Measurements from ENCODE around the gene HIPK2. TPM values are rescaled to one million over a fixed set of nuclear protein-coding genes. Genes with fewer than 3 reads are reported as not detected.

Gene HIPK2
- total RNA-seq, 1 donor: 12.7 TPM

DNA sequence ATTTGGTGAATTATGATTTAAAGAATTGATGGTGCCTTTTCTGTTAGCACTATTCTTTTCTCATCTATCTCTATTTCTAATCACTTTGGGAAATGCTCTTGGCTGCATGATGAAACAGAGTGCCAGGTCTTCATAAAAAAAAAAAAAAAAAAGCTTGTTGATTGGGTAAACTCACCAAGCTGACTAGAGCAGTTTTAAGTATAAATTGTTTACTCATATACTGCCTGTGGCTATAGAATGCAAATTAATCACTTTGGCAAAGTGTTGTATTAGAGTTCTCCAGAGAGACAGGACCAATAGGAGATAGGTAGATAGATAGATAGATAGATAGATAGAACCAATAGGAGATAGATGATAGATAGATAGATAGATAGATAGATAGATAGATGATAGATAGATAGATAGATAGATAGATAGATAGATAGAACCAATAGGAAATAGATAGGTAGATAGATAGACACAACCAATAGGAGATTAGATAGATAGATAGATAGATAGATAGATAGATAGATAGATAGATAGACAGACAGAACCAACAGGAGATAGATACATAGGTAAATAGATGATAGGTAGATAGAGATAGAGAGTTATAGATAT is 31.1 kb upstream of the HIPK2 start:
- no peak for DNase-seq (ENCODE audit: insufficient read length, low spot score, missing footprints)
- Histone ChIP-seq H3K27me3 (ENCODE audit: insufficient read depth, low read length) (no peaks in the 10 kb centered on the region), H3K79me2 (ENCODE audit: insufficient read depth, low read length) (no peaks in the 10 kb centered on the region), H3K9me3 (ENCODE audit: low read depth, low read length) (no peaks in the 10 kb centered on the region), H3K36me3 (ENCODE audit: insufficient read depth, low read length) (no peaks in the 10 kb centered on the region), H4K20me1 (ENCODE audit: insufficient read depth, low read length) (no peaks in the 10 kb centered on the region), H3K4me2 (ENCODE audit: insufficient read depth, low read length) (no peak overlapping the region), H2AFZ (ENCODE audit: low read length) (no peak overlapping the region), H3K4me1 (ENCODE audit: insufficient read depth, low read length) (no peaks in the 10 kb centered on the region), H3K27ac (ENCODE audit: low read depth, low read length) (no peak overlapping the region), H3K4me3 (ENCODE audit: insufficient read depth, low read length) (no peak overlapping the region)
- no peak for TF ChIP-seq CTCF (IDR thresholded peaks at IDR 0.05; ENCODE audit: extremely low read depth, low read depth, low read length)

GRCh38 chr7:139808427-139808826 is 30.6 kb upstream of the HIPK2 start:
- no peak overlapping the region for H2AFZ ChIP-seq (ENCODE audit: low read length)
- no peak for DNase-seq (ENCODE audit: insufficient read length, low spot score, missing footprints)

GRCh38 chr7:139807009-139807408 is 29.2 kb upstream of the HIPK2 start:
- TF ChIP-seq CTCF (IDR thresholded peaks at IDR 0.05; ENCODE audit: extremely low read depth, low read depth, low read length): no peak
- DNase-seq (ENCODE audit: insufficient read length, low spot score, missing footprints): no peak

More at GRCh38 chr7:139808427-139808826, 30.6 kb upstream of the HIPK2 start:
- H3K4me1 ChIP-seq (ENCODE audit: insufficient read depth, low read length): no peaks in the 10 kb centered on the region
- no peaks in the 10 kb centered on the region for H4K20me1 ChIP-seq (ENCODE audit: insufficient read depth, low read length)
- no peaks in the 10 kb centered on the region for H3K27me3 ChIP-seq (ENCODE audit: insufficient read depth, low read length)
- no peak overlapping the region for H3K27ac ChIP-seq (ENCODE audit: low read depth, low read length)
- no peaks in the 10 kb centered on the region for H3K9me3 ChIP-seq (ENCODE audit: low read depth, low read length)
- no peak overlapping the region for H3K4me2 ChIP-seq (ENCODE audit: insufficient read depth, low read length)
- H3K36me3 ChIP-seq (ENCODE audit: insufficient read depth, low read length): no peaks in the 10 kb centered on the region
- H3K4me3 ChIP-seq (ENCODE audit: insufficient read depth, low read length): no peak overlapping the region
- no peak for TF ChIP-seq CTCF (IDR thresholded peaks at IDR 0.05; ENCODE audit: extremely low read depth, low read depth, low read length)
- no peaks in the 10 kb centered on the region for H3K79me2 ChIP-seq (ENCODE audit: insufficient read depth, low read length)

GRCh38 chr7:139804571-139804970 is 26.8 kb upstream of the HIPK2 start:
- H3K27ac ChIP-seq (ENCODE audit: low read depth, low read length): no peak overlapping the region
- H3K27me3 ChIP-seq (ENCODE audit: insufficient read depth, low read length): no peaks in the 10 kb centered on the region
- no peaks in the 10 kb centered on the region for H3K9me3 ChIP-seq (ENCODE audit: low read depth, low read length)
- H3K79me2 ChIP-seq (ENCODE audit: insufficient read depth, low read length): no peaks in the 10 kb centered on the region
- H3K4me2 ChIP-seq (ENCODE audit: insufficient read depth, low read length): no peak overlapping the region
- H2AFZ ChIP-seq (ENCODE audit: low read length): no peak overlapping the region
- H3K4me3 ChIP-seq (ENCODE audit: insufficient read depth, low read length): no peak overlapping the region
- DNase-seq (ENCODE audit: insufficient read length, low spot score, missing footprints): no peak
- no peak for TF ChIP-seq CTCF (IDR thresholded peaks at IDR 0.05; ENCODE audit: extremely low read depth, low read depth, low read length)
- H3K36me3 ChIP-seq (ENCODE audit: insufficient read depth, low read length): no peaks in the 10 kb centered on the region
- no peaks in the 10 kb centered on the region for H3K4me1 ChIP-seq (ENCODE audit: insufficient read depth, low read length)
- H4K20me1 ChIP-seq (ENCODE audit: insufficient read depth, low read length): no peaks in the 10 kb centered on the region

More at GRCh38 chr7:139807009-139807408, 29.2 kb upstream of the HIPK2 start:
- Histone ChIP-seq H3K27me3 (ENCODE audit: insufficient read depth, low read length) (no peaks in the 10 kb centered on the region), H3K79me2 (ENCODE audit: insufficient read depth, low read length) (no peaks in the 10 kb centered on the region), H3K27ac (ENCODE audit: low read depth, low read length) (no peak overlapping the region), H2AFZ (ENCODE audit: low read length) (no peak overlapping the region), H3K36me3 (ENCODE audit: insufficient read depth, low read length) (no peaks in the 10 kb centered on the region), H3K4me1 (ENCODE audit: insufficient read depth, low read length) (no peaks in the 10 kb centered on the region), H4K20me1 (ENCODE audit: insufficient read depth, low read length) (no peaks in the 10 kb centered on the region), H3K4me3 (ENCODE audit: insufficient read depth, low read length) (no peak overlapping the region), H3K4me2 (ENCODE audit: insufficient read depth, low read length) (no peak overlapping the region), H3K9me3 (ENCODE audit: low read depth, low read length) (no peaks in the 10 kb centered on the region)
